Duodenal mucosa (tissue), 2 donors: Measurements from ENCODE around the gene C13orf42.
A peak's percentile ranks its signal among the peaks of the same experiment; 100 is the strongest.

Experiments
- H3K27ac ChIP-seq: one replicate; pipeline ENCODE4 v1.7.0; 2013; ENCODE audit warnings: low read depth, low read length
- H3K27me3 ChIP-seq, 2 donors: one replicate each; pipeline ENCODE4 v1.7.0; 2013; ENCODE audit warnings: low read length in 2 of 2, control low read depth in 1 of 2; ENCODE audit not compliant: insufficient read depth in 2 of 2, control insufficient read depth in 1 of 2
- H3K36me3 ChIP-seq, 2 donors: one replicate each; pipeline ENCODE4 v1.7.0; 2013; ENCODE audit warnings: low read length in 2 of 2, control low read depth in 1 of 2; ENCODE audit not compliant: insufficient read depth in 2 of 2, control insufficient read depth in 1 of 2
- H3K4me1 ChIP-seq, 2 donors: one replicate each; pipeline ENCODE4 v1.7.0; 2013; ENCODE audit warnings: low read length in 2 of 2, control low read depth in 1 of 2; ENCODE audit not compliant: insufficient read depth in 2 of 2, control insufficient read depth in 1 of 2
- H3K4me3 ChIP-seq, 2 donors: one replicate each; pipeline ENCODE4 v1.7.0; 2013; ENCODE audit warnings: low read length in 2 of 2, low read depth in 1 of 2
- H3K9ac ChIP-seq, 2 donors: one replicate each; pipeline ENCODE4 v1.7.0; 2013; ENCODE audit warnings: low read length in 2 of 2, low read depth in 1 of 2
- H3K9me3 ChIP-seq, 2 donors: one replicate each; pipeline ENCODE4 v1.7.0; 2013; ENCODE audit warnings: low read length in 2 of 2, control low read depth in 1 of 2; ENCODE audit not compliant: control insufficient read depth in 1 of 2

C13orf42 gene

DNA sequence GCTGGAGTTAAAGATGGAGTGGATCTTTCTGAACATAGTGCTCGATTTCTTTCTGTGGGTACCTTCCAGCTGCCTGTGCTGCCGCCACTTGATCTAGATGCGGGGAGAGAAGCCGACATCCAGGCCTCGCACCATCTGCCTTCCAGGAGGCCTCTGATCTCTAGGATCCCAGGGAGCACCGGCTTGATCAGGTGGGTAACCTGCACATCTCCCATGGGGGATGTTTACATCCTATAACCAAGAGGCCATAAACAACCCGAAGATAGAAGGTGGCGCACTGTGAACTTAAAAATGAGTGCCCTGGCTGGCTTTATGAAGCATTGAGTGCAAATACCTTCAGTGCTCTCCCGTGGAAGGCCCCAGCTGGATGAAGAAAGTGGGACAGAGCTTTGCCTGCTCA lies at the start of gene C13orf42:
Gene C13orf42 (minus strand): TSS at position 101 of the 400 bp plus-strand sequence. CDS start 65 bp downstream, at position 36.
- Histone ChIP-seq H3K27me3 (peaks cover 0 to 4% of the 10 kb centered on the region in 2 donors), H3K36me3 (no peaks in the 10 kb centered on the region), H3K4me3 (no peak within 1 kb of the TSS), H3K27ac (no peak within 1 kb of the TSS), H3K4me1 (no peaks in the 10 kb centered on the region), H3K9me3 (no peaks in the 10 kb centered on the region), H3K9ac (no peak within 1 kb of the TSS)

DNA sequence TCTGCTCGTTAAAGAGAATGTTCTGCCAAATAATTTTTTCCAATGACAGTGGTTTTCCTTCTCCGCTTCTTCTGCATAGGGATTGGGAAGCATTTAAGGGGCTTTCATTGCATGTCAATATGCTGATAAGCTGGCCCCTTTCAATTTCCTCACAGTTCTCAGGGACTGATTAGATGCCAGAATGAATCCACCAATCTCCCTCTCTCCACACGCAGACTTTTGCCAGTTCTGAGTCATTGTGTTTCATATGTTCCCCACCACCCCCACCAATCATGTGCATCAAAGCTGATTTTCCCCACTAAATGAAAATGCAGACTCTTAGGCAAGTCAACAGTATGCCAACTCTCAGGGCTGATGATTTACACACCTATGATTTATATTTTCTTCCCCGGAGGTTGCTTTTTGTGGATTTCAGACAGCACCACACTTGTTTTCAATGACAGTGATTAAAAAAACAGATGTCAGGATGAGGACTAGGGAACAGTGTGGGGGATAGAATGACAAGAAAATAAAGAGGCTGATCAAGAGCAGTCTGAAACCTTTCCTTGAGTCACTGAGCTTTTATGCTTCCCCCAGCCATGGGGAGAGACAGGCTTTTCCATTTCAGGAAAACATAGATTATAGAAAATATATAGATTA lies 47.9 kb upstream of the C13orf42 start:
- Histone ChIP-seq H3K9me3 (no peaks in the 10 kb centered on the region), H3K4me3 (no peak overlapping the region), H3K36me3 (no peaks in the 10 kb centered on the region), H3K9ac (no peak overlapping the region), H3K27ac (no peak overlapping the region), H3K27me3 (no peaks in the 10 kb centered on the region), H3K4me1 (no peaks in the 10 kb centered on the region)

DNA sequence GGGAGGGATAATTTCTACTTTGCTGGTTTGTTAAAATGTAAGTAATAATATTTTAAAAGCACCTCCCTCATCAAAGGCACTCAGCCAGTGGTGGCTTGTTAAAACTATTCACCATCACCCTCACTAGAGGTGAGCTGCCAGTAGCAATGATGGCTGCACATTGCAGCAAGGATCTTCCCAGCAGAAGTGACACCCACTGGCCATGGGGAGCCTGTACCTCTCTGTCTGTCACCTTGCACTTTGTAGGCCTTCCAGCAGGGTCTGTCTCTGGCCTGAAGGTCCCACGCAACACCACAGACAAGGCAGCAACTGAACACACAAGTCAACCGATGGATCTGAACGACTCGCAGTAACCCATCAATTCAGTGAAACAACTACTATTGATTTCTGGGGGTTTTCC lies 47.3 kb upstream of the C13orf42 start:
- no peaks in the 10 kb centered on the region for H3K36me3 ChIP-seq
- no peaks in the 10 kb centered on the region for H3K4me1 ChIP-seq
- no peak overlapping the region for H3K4me3 ChIP-seq
- H3K9me3 ChIP-seq = no peaks in the 10 kb centered on the region
- no peak overlapping the region for H3K27ac ChIP-seq
- H3K27me3 ChIP-seq = no peaks in the 10 kb centered on the region
- no peak overlapping the region for H3K9ac ChIP-seq

DNA sequence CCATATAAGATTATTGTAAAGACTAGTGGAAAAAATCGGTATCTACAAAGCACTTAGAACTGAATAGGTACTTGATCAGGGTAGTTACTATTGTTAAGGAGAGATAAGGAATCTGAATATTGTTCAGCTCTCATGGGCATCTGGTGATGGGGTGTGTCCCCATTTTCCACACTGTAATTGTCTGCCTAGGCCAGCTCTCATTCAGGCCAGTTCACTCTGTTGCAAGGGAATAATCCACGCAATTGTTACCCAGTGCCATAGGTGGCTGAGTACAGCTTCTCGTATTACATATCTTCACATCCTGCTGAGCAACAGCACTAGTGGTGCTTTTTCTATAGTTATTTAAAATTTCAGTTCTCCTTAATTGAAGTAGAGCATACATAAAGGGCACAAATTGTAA lies 45.6 kb upstream of the C13orf42 start:
- Histone ChIP-seq H3K36me3 (no peaks in the 10 kb centered on the region), H3K27me3 (no peaks in the 10 kb centered on the region), H3K4me3 (no peak overlapping the region), H3K27ac (no peak overlapping the region), H3K4me1 (no peaks in the 10 kb centered on the region), H3K9me3 (no peaks in the 10 kb centered on the region), H3K9ac (no peak overlapping the region)

- no peak overlapping the region for H3K9ac ChIP-seq
- no peaks in the 10 kb centered on the region for H3K9me3 ChIP-seq
Measured at GRCh38 chr13:51155776-51156515, 44.9 kb upstream of the C13orf42 start.

DNA sequence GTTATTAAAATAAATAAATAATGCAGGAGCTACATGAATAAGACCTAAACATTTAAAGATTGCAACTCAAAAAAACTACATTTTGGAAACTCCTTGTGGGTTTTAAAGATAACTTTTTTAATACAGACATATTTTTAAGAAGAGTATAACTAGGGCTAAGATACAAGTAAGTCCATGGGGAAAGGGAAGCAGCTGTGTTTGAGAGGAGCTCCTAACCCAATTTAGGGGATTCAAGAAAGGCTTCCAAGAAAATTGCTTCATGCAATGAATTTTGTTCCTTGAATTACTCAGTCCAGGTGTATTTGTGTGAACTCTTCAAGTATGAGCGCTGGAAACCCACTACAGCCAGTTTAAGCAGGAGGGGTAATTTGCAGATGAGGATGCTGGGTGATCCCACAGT lies 44.1 kb upstream of the C13orf42 start:
- Histone ChIP-seq H3K4me3 (no peak overlapping the region), H3K4me1 (no peaks in the 10 kb centered on the region), H3K9ac (no peak overlapping the region), H3K27ac (no peak overlapping the region), H3K9me3 (no peaks in the 10 kb centered on the region), H3K36me3 (no peaks in the 10 kb centered on the region), H3K27me3 (no peaks in the 10 kb centered on the region)

More at GRCh38 chr13:51155776-51156515, 44.9 kb upstream of the C13orf42 start:
- Histone ChIP-seq H3K36me3 (no peaks in the 10 kb centered on the region), H3K4me3 (no peak overlapping the region), H3K27me3 (no peaks in the 10 kb centered on the region), H3K27ac (no peak overlapping the region), H3K4me1 (no peaks in the 10 kb centered on the region)

- Histone ChIP-seq H3K36me3 (no peaks in the 10 kb centered on the region), H3K27me3 (no peaks in the 10 kb centered on the region), H3K9ac (no peak overlapping the region), H3K27ac (no peak overlapping the region), H3K4me1 (no peaks in the 10 kb centered on the region), H3K4me3 (peak overlapping the region in 1 of 2 donors; percentile 1), H3K9me3 (no peaks in the 10 kb centered on the region)
Measured at GRCh38 chr13:51154029-51154555, 43.0 kb upstream of the C13orf42 start.

- Histone ChIP-seq H3K27me3 (no peaks in the 10 kb centered on the region), H3K4me1 (no peaks in the 10 kb centered on the region)
Measured at GRCh38 chr13:51153527-51153926, 42.5 kb upstream of the C13orf42 start.

GRCh38 chr13:51152701-51153100 lies 41.6 kb upstream of the C13orf42 start:
- H3K27ac ChIP-seq = no peak overlapping the region
- no peak overlapping the region for H3K4me3 ChIP-seq
- H3K4me1 ChIP-seq = no peaks in the 10 kb centered on the region
- H3K9me3 ChIP-seq = no peaks in the 10 kb centered on the region
- no peaks in the 10 kb centered on the region for H3K27me3 ChIP-seq
- H3K36me3 ChIP-seq = no peaks in the 10 kb centered on the region
- H3K9ac ChIP-seq = no peak overlapping the region

More at GRCh38 chr13:51153527-51153926, 42.5 kb upstream of the C13orf42 start:
- Histone ChIP-seq H3K4me3 (no peak overlapping the region), H3K9me3 (no peaks in the 10 kb centered on the region), H3K9ac (no peak overlapping the region), H3K36me3 (no peaks in the 10 kb centered on the region), H3K27ac (no peak overlapping the region)

DNA sequence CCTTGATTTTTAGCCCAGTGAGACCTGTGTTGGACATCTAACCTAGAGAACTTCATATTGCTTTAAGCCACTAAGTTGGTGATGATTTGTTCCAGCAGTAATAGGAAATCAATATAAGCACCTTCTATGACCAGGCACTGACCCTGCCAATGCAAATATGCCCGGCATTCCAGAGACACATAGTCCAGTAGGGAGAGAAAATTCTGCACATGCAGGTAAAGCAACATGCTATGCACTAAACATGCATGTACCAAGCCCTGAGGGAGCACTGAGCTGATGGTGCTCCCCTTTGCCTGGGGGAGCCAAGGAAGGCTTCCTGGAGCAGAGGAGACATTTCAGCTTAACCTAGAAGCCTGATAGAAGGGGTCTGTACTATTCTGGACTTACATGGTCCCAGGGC lies 40.4 kb upstream of the C13orf42 start:
- Histone ChIP-seq H3K27ac (no peak overlapping the region), H3K9ac (no peak overlapping the region), H3K9me3 (no peaks in the 10 kb centered on the region), H3K4me1 (no peaks in the 10 kb centered on the region), H3K27me3 (no peaks in the 10 kb centered on the region), H3K4me3 (no peak overlapping the region), H3K36me3 (no peaks in the 10 kb centered on the region)
